GM21619 (cell line): ENCODE results near the gene SIK1.
"Not testable (repeated sequence)": the region's sequence is repeated elsewhere in the genome, so short reads cannot be mapped to it uniquely, and the experiment has no call there.

Source experiments
- ATAC-seq: cut with Tn5 transposase; IDR thresholded peaks from one replicate; pipeline ENCODE4 v1.9.1; 2021; ENCODE audit not compliant: unreplicated experiment

SIK1 gene

DNA sequence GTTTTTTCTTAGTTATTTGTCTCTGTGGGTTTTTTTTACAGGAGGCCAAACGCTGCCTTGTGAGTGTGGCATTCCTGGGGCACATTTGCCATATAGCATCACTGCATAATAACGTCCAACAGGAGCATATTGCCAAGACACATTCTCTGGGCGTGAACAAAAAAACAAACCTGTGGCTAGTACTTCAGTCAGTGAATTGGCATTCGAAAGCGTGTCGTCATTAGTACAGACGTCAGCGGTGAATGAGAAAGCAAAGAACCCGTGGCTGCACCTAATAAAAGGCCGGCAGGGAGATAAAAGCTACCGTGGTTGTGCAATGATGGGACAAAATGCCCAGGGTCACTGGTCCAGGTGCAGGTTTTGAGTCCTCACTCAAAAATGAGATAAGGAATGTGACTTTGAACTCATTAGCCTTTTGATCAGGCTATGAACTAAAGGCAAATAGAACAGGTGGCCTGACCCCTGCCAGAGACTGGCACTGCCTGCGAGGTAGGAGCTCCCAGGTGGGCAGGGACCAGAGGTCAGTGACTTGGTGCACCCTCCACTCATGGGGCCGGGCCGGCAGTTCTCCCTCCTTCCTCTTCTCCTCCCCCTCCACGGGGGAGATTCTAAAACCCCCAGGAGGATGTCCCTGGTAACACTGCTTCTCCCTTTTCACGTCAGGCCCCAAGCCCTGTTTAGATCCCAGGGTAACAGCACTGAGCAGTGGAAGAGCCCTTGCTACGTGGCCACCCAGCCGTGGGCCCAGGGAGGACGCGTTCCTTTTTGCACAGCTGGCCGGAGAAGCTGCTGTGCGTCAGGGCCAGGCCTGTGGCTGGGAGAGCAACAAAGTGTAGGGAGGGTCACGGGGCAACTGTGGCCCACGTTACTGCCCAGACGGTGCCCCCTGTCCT is 14.2 kb upstream of the SIK1 start:
- ATAC-seq, result not testable (repeated sequence)

DNA sequence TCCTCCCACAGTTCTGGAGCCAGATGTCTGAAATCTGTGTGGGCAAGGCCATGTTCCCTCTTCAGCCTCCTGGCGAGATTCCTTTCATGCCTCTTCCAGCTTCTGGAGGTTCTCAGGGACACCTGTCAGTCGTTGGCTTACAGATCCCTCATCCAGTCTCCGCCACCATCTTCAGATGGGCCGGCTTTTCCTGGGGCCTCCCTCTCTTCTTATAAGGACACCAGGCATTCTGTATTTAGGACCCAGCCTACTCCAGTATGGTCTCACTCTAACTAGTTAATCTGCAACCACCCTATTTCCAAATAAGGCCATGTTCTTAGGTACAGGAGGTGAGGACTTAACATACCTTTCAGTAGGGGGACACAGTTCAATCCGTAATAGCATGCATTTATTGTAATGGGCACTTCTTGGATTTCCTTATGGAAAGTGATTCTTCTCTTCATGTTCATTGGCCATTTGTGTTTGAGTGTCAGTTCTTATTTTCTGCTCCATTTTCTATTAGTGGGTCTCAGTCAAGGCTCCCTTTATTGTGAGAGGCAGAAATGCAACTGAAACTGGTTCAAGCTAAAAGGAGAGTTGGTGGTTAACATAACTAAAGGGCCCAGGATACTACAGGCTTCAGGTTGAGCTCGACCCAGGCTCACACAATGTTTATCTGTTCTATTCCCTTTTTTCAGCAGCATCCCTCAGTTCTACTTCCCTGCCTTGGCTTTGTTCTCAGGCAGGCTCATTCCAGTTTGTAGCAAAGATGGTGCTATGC is 12.6 kb upstream of the SIK1 start:
- not testable (repeated sequence) for ATAC-seq

DNA sequence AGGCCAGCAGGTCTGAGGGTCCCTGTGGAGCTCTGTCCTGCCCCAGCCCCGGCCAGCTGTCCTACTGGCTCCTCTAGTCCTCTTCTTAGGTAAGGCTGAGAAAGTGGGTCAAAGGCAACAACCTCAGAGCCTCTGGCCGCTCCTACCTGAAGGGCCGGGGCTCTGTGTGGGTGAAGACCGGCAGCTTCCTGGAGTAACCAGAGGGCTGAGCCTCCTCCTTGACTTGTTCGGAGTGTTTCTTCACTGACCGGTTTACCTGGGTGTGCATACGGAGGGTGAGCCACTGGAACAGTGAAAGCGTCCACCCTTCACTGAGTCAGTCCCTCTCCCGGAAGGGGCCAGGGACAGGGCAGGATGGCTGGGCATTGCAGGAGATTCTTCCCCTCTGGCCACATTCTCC is 9.3 kb upstream of the SIK1 start:
- not testable (repeated sequence) for ATAC-seq

DNA sequence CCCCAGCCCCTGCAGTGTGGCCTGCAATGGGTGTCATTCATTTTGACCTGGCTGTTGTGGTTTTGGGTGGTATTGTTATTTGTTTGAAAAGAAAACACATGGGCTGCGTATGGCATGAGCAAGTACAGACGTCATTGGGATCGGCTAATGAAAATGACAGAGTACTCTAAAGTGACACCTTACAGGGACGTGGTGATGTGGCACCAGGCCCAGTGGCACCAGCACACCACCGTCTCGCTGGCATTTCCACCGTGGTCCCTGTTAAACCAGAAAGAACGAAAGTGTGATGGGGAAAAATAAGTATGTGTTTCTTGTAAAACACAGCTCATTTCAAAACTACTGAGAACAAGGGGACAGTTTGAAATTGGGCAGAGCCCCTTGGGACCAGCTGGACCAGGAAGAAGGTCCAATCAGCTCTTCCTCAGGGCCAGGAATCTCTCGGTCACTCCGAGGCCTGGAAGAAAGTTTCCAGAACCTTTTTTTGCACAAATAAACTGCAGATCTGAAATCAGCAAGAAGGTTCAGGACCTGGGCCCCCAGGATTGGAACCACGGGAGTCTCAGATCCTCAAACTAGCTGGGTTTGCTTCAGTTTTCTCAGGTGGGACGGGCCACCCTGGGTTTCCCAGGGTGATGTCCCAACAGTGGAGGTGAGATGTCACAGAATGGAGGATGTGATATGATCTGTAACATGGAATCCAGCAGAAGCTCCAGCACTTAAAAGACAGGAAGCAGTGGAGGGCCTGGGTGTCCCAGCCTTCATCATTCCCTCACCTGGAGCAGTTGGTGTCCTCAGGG is 6.6 kb upstream of the SIK1 start:
- ATAC-seq, result not testable (repeated sequence)

DNA sequence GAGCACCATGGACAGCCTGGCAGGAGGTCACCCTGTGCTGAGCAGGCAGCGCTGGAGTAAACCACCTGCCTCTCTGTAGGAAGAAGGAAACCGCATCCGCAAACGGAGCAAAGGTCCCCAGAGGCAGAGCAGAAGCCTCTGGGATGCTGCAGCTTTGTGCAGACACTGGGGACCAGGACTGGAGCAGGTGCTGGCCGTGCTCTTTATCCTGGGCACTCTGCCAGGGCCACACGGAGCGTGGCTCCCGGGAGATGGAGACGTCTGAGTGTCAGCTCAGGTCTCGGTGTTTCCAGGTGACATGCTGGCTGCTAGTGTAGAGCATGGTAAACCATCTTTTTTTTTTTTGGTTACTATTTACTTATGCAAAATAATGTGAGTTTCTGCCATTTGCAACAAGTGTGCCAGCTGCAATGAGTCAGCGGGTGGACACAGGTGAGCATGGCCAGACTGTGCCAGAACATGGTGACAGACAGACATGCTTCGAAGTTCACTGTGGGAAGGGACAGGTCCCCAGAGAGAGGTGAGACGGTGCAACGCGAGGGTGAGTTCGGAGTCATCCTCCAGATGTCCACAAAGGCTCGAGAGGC is 4.0 kb upstream of the SIK1 start:
- not testable (repeated sequence) for ATAC-seq

DNA sequence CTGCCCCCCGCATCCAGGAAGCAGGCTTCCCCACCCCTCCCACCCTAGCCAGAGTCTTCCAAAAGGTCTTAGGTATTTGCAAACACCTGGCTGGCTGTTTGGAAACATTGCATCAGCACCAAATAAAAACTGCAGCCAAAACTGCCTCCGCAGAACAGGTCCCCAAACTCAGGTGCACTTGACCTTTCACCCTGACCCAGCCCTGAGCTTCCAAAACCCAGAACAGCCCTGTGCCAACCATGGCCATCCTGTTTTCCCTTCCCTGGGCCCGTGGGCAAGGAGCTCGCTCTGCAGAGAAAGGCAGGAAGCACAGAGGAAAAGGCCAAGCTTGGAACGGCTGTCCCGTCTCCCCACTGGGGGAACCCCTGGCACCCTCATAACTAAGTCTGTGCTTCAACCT is 2.0 kb upstream of the SIK1 start:
- ATAC-seq, result not testable (repeated sequence)

DNA sequence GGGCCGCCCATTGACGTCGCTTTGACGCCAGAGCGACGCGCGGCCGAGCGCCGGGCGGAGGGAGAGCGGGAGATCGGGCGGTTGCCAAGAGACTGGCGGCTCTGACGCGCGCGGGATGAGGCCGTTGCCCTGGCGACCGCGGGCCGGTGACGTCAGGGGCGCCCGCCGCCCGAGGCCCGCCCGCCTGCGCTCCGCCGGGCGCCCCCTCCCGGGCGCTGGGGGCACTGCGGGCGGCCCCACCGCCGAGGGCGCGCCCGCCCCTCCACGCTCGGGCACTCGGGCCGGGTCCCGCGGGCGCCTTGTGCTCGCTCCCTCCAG is 270 bp upstream of the SIK1 start:
- ATAC-seq, result peak; percentile 61

DNA sequence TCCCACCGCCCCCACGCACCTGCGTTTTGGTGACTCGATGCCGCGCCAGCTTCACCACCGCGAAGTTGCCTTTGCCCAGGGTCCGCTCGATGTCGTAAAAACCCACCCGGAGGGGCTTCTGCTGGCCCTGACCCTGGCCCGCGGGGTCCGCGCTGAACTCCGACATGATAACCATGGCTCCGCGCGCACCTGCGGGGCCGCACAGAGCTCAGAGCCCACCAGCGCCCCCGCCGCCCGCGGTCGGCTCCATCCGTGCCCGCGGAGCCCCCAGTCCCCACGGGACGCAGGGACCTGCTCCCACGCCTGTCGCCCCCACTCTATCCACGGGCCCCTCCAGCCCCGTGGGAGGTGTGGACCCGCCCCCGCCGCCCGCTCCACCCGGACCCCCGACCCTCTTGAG is 927 bp downstream of the SIK1 start:
- ATAC-seq, result not testable (repeated sequence)

DNA sequence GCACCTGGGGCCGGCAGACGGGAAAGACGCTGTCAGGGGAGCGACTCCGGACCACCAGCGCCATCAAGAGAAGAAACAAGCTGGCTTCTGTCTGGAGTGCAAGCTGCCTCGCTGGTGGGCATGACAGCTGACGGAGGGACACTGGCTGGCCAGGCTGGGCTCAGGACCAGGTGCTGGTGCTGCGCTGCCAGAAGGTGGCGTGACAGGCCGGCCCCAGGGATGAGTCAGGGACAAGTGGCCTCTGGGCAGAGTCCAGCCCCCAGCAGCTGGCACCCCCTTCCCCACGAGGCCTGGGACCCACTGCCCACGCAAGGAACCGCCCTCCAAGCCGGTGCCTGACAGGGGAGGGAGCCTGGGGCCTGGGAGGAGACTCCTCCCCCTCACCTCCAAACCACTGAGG is 7.5 kb downstream of the SIK1 start:
- not testable (repeated sequence) for ATAC-seq

DNA sequence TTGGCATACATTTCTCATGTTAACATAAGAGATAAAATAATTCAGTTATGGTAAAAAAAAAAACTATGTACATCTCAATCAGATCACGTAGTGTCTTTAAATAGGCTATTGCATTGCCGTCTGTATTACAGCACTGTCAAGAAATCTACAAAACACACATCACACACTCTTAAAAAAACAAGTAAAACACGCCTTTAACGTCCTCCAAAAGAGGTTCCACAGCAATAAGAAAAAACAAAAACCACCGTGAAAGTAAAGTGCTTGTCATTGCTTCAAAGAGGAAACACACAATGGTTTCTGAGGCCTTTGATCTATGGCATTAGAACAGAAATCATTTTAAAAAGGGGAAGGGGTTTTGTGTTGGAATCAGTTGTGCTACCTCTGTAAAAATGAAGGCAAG is 12.4 kb downstream of the SIK1 start:
- not testable (repeated sequence) for ATAC-seq

DNA sequence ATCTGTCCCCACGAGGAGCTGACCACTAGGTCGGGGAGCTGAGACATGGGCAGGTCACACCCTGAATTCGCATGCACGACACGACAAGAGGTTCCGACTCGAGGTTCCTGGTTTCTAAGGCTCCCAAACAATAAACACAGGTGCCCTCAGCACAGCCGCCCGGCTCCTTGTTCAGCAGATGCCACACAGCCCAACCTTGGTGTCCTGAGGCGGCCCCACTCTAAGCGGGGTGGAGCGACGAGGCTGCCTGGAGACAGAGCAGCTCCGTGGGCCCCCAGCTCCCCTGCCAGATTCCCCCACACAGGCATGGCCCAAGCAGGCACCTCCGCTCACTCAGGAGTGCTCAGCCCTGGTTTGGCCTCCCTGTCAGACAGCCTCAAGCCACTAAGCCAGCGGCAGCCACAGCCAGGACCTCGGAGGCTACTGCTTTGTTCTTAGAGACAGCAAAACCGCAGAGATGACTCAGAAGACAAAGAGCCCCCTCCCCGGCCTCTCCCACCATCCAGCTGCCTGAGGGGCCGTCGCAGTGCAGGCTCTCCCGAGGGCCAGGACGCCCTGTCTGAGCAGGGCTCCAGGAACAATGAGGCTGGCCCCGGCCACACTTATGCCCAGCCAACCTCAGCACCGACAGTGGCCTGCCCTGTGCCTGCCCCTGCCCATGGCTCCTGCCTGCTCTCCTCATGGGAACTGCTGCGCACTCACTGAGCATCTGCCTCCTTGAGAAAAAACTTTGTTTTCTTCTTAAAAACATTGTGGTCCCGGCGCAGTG is 14.7 kb downstream of the SIK1 start:
- ATAC-seq, result not testable (repeated sequence)

DNA sequence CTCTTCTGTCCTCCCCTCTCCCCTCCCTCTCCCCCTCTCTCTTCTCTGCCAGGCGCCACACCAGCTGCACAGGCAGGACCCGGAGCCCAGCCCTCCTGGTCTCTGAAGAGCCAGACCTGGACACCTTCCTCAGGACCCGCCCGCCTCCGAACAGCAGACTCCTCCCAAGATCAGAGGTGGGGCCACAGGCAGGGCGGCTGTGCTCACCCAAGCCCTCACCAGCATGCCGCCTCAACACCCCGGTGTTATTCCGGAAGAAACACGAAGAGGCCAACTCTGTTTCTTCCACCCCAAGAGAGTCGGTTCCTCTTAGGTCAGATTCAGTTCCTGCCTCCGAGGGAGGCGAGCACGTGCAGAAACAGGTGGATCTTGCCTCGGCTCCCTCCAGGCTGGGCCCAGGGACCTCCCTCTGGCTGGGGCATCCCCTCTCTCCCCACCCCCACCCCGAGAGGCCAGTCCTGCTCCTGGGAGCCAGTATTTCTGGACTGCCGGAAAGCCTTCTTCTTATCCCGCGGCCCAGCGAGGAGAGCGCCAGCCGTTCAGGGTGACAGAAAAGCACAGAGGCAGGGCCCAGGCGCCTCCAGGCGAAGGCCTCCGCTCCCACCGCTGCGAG is 16.4 kb downstream of the SIK1 start:
- peak; percentile 53 for ATAC-seq

DNA sequence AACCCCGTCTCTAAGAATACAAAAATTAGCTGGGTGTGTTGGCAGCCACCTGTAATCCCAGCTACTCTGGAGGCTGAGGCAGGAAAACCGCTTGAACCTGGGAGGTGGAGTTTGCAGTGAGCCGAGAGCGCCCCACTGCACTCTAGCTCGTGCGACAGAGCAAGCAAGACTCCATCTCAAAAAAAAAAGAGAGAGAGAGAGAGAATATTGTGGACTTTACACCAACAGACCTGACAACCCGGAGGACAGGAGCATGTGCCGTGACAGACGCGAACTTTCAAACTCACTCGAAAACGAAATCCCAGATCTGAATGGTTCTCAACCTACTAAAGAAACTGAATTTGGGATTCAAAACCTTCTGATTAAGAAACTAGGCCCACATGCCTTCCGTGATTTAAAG is 19.8 kb downstream of the SIK1 start:
- not testable (repeated sequence) for ATAC-seq

DNA sequence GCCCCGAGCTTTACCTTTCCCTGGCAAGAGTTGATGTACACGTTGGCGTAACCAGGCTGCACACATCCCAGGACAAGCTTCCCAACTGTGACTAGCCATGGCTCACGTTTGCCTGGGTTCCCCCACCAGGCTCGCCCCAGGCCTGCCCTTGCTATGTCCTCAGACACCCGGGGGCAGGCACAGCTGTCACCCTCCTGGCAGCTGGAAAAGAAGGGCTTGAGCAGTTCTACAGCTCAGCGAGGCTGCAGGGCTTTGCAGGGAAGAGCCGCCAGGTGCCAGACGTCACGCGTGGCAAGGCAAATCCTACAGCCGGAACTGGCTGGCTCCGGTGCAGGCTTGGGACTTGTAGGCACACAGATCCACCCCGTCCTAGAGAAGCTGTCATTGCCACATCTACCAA is 22.5 kb downstream of the SIK1 start:
- ATAC-seq, result not testable (repeated sequence)

DNA sequence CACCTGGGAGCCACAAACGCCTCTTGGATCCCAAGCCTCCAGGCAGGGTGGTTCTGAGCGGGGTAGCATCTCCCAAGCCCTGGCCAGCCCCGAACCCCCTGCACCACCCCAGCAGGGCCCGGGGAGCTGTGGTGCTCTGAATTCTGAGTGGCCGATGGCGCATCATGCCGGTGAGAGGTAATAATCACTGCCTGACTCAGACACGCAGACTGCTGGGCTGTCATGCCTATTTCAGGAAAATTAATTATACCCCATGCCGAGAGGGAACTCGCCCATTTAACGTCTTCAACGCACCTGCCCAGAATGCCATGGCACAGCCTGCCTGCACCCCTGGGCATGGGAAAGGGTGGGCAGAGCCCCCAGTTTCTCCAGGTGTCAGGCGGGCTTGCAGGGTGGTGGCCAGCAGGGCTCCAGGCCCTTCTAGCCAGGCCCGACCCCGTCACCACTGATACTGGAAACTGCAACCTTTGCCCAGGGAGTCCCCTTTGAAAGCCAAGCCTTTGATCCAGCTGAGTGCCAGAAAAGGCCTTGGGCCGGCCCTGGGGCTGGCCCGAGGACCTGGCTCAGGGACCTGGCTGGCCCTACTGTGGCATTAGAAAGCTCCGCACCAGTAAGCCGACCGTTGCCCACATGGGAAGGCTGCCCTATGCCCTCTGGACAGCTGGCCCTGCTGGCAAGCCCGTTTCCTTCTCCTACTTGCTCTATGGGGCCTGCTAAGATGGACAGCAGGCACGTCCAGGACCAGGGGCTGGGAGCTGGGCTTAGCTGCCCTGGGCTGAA is 23.1 kb downstream of the SIK1 start:
- ATAC-seq, result not testable (repeated sequence)

DNA sequence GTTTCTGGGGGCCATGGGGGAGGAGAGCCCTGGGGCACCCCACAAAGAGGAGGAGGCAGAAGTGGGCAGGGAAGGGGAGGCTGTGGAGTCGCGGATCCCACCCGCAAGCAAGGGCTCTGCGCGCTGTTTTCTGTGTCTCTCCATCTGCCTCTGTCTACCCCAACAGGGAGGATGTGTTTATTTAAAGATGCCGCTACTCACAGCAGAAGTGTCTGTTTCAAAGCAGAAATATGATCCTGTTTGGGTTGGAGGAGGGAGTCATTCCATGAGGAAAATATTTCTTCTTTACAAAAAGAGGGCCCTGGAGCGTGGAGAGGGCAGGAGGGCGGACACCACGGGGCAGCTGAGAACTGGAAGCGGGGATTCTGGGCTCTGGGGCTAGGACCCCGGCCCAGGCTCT is 25.8 kb downstream of the SIK1 start:
- ATAC-seq, result not testable (repeated sequence)

DNA sequence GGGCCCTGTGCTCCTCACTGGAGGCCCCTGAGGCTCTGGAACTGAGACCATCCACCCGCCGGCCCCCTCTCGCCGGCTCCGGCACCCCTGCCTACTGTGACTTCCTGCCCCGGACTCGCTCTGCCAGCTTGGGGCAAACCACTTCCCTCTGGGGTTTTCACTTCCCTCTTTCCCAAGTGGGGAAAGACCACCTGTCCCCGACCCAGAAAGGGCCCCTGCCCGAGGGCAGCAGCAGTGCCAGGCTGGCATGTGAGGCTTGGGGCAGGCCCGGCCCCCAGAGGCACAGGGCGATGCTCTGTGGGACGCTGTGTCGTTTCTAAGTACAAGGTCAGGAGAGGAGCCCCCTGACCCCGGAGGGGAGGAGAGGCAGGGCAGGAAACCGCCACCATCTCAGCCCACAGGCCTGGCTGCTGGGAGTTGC is 27.3 kb downstream of the SIK1 start:
- ATAC-seq, result not testable (repeated sequence)

DNA sequence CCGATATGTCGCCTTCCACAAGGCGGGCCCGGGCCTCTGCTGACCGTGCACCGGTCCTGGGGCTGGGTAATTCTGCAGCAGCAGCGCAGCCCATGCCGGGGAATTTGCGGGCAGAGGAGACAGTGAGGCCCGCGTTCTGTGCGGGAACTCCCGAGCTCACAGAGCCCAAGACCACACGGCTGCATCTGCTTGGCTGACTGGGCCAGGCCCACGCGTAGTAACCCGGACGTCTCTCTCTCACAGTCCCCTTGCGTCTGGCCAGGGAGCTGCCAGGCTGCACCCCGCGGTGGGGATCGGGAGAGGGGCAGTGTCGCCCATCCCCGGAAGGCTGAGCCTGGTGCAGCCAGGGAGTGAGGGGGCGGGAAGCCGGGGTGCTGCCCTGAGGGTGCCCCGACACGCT is 27.8 kb downstream of the SIK1 start:
- not testable (repeated sequence) for ATAC-seq

DNA sequence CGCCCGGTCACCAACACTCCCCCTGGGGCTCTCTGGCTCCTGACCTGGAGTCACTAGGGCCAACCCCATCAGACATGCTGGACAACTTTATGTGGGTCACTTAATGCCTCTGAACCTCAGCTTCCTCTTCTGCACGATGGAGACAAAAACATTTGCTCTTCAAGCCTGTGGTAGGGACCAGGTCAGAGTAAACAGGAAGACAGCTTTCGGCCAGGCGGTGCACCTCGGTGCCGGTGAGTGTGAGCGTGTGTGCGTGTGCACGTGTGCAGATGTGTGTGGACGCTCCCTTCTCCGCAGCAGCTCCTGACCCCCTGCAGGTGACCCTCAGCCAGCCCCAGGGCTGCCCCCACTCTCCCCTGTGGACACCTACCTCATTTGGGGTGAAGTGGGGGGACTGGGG is 28.4 kb downstream of the SIK1 start:
- not testable (repeated sequence) for ATAC-seq
